Suprapubic skin (tissue), 4 donors: Measurements from ENCODE around the gene PLAGL1. TPM values are rescaled to one million over a fixed set of nuclear protein-coding genes. Genes with fewer than 3 reads are reported as not detected.
A peak's percentile ranks its signal among the peaks of the same experiment; 100 is the strongest.

Experiments used
- DNase-seq, 2 donors: peaks; one replicate each; pipeline ENCODE4 v3.0.0-alpha.2; 2019; ENCODE audit warnings: low spot score in 2 of 2
- H3K27ac ChIP-seq: fragments of 200-600 bp; sonication (generic); one replicate; pipeline ENCODE4 v1.5.1; 2019
- H3K27me3 ChIP-seq: fragments of 200-600 bp; sonication (generic); one replicate; pipeline ENCODE4 v1.5.1; 2019
- H3K36me3 ChIP-seq: fragments of 200-600 bp; sonication (generic); one replicate; pipeline ENCODE4 v1.5.1; 2019
- H3K4me1 ChIP-seq: fragments of 200-600 bp; sonication (generic); one replicate; pipeline ENCODE4 v1.5.1; 2019
- H3K4me3 ChIP-seq: fragments of 200-600 bp; sonication (generic); one replicate; pipeline ENCODE4 v1.5.1; 2019; ENCODE audit warnings: mild to moderate bottlenecking
- H3K9me3 ChIP-seq: fragments of 200-600 bp; sonication (generic); one replicate; pipeline ENCODE4 v1.5.1; 2019
- EP300 ChIP-seq: sonication (generic); formaldehyde crosslinking; IDR thresholded peaks from one replicate; pipeline ENCODE4 v1.6.1; 2017; ENCODE audit warnings: antibody characterized with exemption
- POLR2A ChIP-seq, 2 donors: fragments of 450-650 bp; IDR thresholded peaks; one replicate each; pipeline ENCODE4 v1.6.1; 2017; ENCODE audit warnings: antibody characterized with exemption in 2 of 2, mild to moderate bottlenecking in 2 of 2, moderate library complexity in 2 of 2
- POLR2AphosphoS5 ChIP-seq, 3 donors: sonication (generic); formaldehyde crosslinking; IDR thresholded peaks; one replicate each; pipeline ENCODE4 v1.6.1; 2017; ENCODE audit warnings: antibody characterized with exemption in 3 of 3
- WGBS: methylation state at CpG from one replicate; pipeline ENCODE4 v1.1.5; 2018; 5-methylcytosine and 5-hydroxymethylcytosine counted together
- total RNA-seq, 4 donors: library from RNA; depleted of rRNA; stranded (reverse); fragments of >200 nt; gene quantifications; one replicate each; pipeline ENCODE4 v1.1.0, GENCODE V29; 2016
- TF ChIP-seq, protein P1 (sequence below), 2 donors: fragments of 200-600 bp in 1 of 2; fragments of 450-650 bp in 1 of 2; sonication (generic) in 1 of 2; IDR thresholded peaks; one replicate each; pipeline ENCODE4 v1.5.1; 2016 to 2019; ENCODE audit warnings: antibody characterized with exemption in 2 of 2, mild to moderate bottlenecking in 1 of 2, moderate library complexity in 1 of 2

The PLAGL1 gene
- total RNA-seq, 4 donors from 2014 or later: 43.7 to 57.0 (median 51.2) TPM

DNA sequence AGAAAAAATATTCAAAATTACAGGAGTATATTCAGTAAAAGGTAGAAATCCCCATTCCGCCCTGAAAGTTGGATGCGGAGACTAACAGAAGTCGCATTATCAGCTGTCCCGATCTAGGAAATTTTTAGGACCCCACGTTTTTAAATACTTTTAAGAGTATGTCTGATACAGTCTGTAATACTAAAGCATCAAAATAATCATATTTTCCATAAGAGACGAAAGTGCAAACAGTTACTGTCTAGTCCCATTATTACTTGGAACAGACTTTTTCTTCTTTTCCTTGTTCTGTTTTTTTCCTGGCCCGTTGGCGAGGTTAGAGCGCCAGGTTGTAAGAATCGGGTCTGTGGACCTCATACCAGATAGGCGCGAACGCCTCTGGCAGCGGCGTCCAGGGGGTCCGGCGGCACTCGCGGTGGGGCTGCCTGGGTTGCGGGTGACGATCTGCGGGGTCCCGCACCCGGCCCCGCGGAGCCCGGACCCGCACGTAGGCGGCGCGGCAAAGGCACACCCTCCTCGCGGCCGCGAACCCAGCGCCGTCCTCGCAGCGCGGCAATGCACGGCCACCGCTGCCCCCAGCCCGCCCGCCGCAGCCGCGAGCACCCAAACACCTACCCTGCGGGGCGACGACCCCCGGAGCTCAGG, 460 bp downstream of the PLAGL1 start:
- Histone ChIP-seq H3K36me3 (no peaks in the 10 kb centered on the region), H3K9me3 (no peaks in the 10 kb centered on the region), H3K27ac (peak overlapping the region; percentile 89), H3K4me3 (peak overlapping the region; percentile 70), H3K4me1 (no peaks in the 10 kb centered on the region), H3K27me3 (no peaks in the 10 kb centered on the region)
- TF ChIP-seq EP300: no peak
- no peak for TF ChIP-seq POLR2AphosphoS5 (IDR thresholded peaks at IDR 0.05)
- TF ChIP-seq POLR2A (IDR thresholded peaks at IDR 0.05): no peak
- TF ChIP-seq, protein P1, sequence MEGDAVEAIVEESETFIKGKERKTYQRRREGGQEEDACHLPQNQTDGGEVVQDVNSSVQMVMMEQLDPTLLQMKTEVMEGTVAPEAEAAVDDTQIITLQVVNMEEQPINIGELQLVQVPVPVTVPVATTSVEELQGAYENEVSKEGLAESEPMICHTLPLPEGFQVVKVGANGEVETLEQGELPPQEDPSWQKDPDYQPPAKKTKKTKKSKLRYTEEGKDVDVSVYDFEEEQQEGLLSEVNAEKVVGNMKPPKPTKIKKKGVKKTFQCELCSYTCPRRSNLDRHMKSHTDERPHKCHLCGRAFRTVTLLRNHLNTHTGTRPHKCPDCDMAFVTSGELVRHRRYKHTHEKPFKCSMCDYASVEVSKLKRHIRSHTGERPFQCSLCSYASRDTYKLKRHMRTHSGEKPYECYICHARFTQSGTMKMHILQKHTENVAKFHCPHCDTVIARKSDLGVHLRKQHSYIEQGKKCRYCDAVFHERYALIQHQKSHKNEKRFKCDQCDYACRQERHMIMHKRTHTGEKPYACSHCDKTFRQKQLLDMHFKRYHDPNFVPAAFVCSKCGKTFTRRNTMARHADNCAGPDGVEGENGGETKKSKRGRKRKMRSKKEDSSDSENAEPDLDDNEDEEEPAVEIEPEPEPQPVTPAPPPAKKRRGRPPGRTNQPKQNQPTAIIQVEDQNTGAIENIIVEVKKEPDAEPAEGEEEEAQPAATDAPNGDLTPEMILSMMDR (IDR thresholded peaks at IDR 0.05): no peak
- no peak for DNase-seq
- WGBS: 60% methylated on average over 43 of the region's 52 CpGs

DNA sequence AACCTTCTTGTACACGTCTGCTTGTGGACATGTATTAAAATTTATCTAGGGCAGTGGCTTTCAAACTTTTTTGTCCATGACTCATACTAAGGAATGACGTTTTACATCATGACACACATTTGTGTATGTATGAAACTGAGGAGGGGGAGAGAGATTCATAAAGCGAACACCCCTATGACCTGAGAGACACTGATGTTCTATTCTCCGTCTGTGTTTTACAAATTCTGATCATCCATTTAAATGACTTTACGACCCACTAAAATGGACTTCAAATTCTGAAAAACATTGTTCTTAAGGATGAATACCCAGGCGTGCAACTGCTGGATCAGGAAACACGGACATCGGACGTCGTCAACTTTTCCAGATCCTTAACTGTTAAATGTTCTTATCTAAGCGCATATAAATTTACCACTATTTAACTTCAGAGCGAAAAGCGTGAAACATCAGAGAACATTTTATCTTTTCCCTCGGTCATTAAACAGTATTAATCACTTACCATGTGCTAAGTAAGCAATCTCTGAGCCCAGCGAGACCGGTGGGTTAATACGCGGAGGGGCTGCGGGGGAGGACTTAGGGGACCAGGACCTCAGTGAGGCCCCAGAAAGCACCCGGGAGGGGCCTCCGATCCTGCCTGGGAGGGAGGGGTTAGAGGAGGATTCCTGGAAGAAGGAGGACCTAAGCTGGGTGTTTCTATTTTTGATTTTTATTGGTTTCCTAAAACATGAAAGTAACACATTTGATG, 1.2 kb downstream of the PLAGL1 start:
- WGBS: 60% methylated on average over 21 of the region's 21 CpGs
- Histone ChIP-seq H3K36me3 (no peaks in the 10 kb centered on the region), H3K27me3 (no peaks in the 10 kb centered on the region), H3K9me3 (no peaks in the 10 kb centered on the region), H3K4me1 (no peaks in the 10 kb centered on the region), H3K4me3 (peak overlapping the region; percentile 70), H3K27ac (peak overlapping the region; percentile 89)
- DNase-seq: peak in 1 of 2 donors; percentile 66
- TF ChIP-seq EP300 (no peak), POLR2A (IDR thresholded peaks at IDR 0.05) (no peak), POLR2AphosphoS5 (IDR thresholded peaks at IDR 0.05) (no peak)
- TF ChIP-seq, protein P1 (IDR thresholded peaks at IDR 0.05): no peak

DNA sequence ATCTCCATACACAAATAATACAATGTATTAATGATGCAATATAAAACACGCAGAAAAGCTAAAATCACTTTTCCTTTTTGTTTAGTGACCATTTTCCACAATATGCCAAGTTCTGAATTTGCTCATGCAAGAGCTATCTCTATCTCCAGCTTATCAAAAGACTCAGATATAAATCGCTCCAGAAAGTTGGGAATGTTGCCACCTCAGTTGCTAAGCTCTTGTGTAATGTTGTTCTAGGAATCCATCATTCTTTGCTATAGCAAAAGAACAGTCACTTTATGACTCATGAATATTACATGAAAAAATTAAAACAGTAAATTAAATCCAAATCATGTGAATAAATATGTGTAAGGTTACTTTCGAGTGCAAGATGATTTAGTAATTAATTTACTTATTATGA, 8.7 kb downstream of the PLAGL1 start:
- WGBS: 53% methylated on average over 3 of the region's 3 CpGs
- Histone ChIP-seq H3K36me3 (no peaks in the 10 kb centered on the region), H3K4me1 (peaks cover 5% of the 10 kb centered on the region), H3K9me3 (no peaks in the 10 kb centered on the region), H3K4me3 (no peak overlapping the region), H3K27me3 (no peaks in the 10 kb centered on the region), H3K27ac (no peak overlapping the region)
- TF ChIP-seq POLR2A (IDR thresholded peaks at IDR 0.05): no peak
- TF ChIP-seq, protein P1 (IDR thresholded peaks at IDR 0.05): no peak
- no peak for TF ChIP-seq EP300
- TF ChIP-seq POLR2AphosphoS5 (IDR thresholded peaks at IDR 0.05): no peak
- no peak for DNase-seq

- no peaks in the 10 kb centered on the region for H3K36me3 ChIP-seq
- DNase-seq: no peak
- 96% methylated on average over 2 of the region's 2 CpGs for WGBS
- no peak overlapping the region for H3K27ac ChIP-seq
- peaks cover 5% of the 10 kb centered on the region for H3K4me1 ChIP-seq
- TF ChIP-seq POLR2AphosphoS5 (IDR thresholded peaks at IDR 0.05): no peak
- no peak for TF ChIP-seq EP300
- TF ChIP-seq, protein P1 (IDR thresholded peaks at IDR 0.05): no peak
- TF ChIP-seq POLR2A (IDR thresholded peaks at IDR 0.05): no peak
- no peaks in the 10 kb centered on the region for H3K9me3 ChIP-seq
- no peaks in the 10 kb centered on the region for H3K27me3 ChIP-seq
- H3K4me3 ChIP-seq: no peak overlapping the region
Observed at GRCh38 chr6:143998686-143999085, 9.4 kb downstream of the PLAGL1 start.

GRCh38 chr6:143993965-143994646, 14.0 kb downstream of the PLAGL1 start:
- Histone ChIP-seq H3K4me3 (no peak overlapping the region), H3K36me3 (no peaks in the 10 kb centered on the region), H3K9me3 (no peaks in the 10 kb centered on the region), H3K27ac (no peak overlapping the region), H3K27me3 (no peaks in the 10 kb centered on the region), H3K4me1 (peaks cover 4% of the 10 kb centered on the region)
- WGBS: 90% methylated on average over 7 of the region's 7 CpGs
- TF ChIP-seq EP300 (no peak), POLR2A (IDR thresholded peaks at IDR 0.05) (no peak), POLR2AphosphoS5 (IDR thresholded peaks at IDR 0.05) (no peak)
- TF ChIP-seq, protein P1 (IDR thresholded peaks at IDR 0.05): no peak
- no peak for DNase-seq
